ENCODE data around the gene SLC35F1. TPM values are rescaled to one million over a fixed set of nuclear protein-coding genes. Genes with fewer than 3 reads are reported as not detected.

Gene SLC35F1
- total and polyA plus RNA-seq, 4 donors: 0.01 to 0.09 (median 0.08) TPM; not detected in 1

DNA sequence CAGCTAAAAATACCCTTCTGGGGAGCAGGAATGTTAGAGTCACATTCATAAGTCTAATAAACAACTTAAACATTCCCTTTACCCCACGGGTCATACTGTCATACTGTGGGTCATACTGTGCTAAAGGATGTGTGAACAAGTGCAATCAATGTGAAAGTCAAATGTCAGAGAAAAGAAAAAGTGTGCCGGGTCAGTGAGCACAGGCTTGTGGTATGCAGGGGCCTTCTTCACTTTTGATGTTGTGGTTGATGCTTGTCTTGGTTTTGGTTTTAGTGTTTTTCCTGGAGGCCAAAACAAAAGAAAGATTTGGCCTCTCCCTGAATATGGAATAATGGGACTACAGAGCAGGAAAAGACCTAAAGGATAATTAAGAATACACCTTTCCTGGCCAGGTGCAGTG, 373.1 kb downstream of the SLC35F1 start (continued):
- TF ChIP-seq, protein P1, sequence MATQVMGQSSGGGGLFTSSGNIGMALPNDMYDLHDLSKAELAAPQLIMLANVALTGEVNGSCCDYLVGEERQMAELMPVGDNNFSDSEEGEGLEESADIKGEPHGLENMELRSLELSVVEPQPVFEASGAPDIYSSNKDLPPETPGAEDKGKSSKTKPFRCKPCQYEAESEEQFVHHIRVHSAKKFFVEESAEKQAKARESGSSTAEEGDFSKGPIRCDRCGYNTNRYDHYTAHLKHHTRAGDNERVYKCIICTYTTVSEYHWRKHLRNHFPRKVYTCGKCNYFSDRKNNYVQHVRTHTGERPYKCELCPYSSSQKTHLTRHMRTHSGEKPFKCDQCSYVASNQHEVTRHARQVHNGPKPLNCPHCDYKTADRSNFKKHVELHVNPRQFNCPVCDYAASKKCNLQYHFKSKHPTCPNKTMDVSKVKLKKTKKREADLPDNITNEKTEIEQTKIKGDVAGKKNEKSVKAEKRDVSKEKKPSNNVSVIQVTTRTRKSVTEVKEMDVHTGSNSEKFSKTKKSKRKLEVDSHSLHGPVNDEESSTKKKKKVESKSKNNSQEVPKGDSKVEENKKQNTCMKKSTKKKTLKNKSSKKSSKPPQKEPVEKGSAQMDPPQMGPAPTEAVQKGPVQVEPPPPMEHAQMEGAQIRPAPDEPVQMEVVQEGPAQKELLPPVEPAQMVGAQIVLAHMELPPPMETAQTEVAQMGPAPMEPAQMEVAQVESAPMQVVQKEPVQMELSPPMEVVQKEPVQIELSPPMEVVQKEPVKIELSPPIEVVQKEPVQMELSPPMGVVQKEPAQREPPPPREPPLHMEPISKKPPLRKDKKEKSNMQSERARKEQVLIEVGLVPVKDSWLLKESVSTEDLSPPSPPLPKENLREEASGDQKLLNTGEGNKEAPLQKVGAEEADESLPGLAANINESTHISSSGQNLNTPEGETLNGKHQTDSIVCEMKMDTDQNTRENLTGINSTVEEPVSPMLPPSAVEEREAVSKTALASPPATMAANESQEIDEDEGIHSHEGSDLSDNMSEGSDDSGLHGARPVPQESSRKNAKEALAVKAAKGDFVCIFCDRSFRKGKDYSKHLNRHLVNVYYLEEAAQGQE (IDR thresholded peaks at IDR 0.05): no peak
- no peak for TF ChIP-seq JUND (IDR thresholded peaks at IDR 0.05)
- TF ChIP-seq SP1 (IDR thresholded peaks at IDR 0.05): no peak
- TF ChIP-seq FOXA1 (IDR thresholded peaks at IDR 0.05): no peak

DNA sequence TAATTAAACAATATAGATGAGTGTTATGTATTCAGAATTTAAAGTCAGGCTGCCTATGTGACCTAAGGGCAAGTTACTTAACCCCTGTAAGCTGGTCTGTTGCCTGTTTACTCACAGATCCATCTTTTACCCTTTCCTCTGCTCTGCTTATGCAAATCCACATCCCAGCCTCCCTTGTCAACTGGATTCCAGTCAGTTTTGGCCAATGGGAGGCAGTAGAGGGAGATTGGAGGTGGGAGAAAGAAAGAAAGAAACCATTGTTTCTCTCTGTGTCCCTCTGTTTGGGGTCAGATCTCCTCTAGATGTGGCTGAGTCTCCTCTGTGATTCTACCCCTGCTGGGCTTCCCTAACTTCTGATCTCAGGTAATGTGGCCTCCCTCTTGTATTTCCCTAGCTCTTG, 374.2 kb downstream of the SLC35F1 start:
- no peak for DNase-seq (ENCODE audit: low spot score)
- Histone ChIP-seq H3K36me3 (ENCODE audit: control insufficient read depth in 4 of 4, insufficient read depth in 3 of 4, low read depth in 1 of 4, low read length in 3 of 4) (no peaks in the 10 kb centered on the region), H3K4me1 (ENCODE audit: control insufficient read depth in 4 of 4, insufficient read depth in 4 of 4, low read length in 3 of 4) (no peaks in the 10 kb centered on the region), H3K27me3 (ENCODE audit: control insufficient read depth in 4 of 4, insufficient read depth in 4 of 4, low read length in 3 of 4) (no peaks in the 10 kb centered on the region), H3K4me3 (ENCODE audit: low read depth in 1 of 3, low read length in 3 of 3) (no peak overlapping the region), H3K9me3 (ENCODE audit: control insufficient read depth in 4 of 4, low read length in 3 of 4) (no peaks in the 10 kb centered on the region), H3K9ac (ENCODE audit: low read depth in 1 of 2, low read length in 2 of 2) (no peak overlapping the region), H3K27ac (ENCODE audit: low read depth in 1 of 2, low read length in 2 of 2) (no peak overlapping the region)
- TF ChIP-seq FOXA1 (IDR thresholded peaks at IDR 0.05) (no peak), NR2F2 (IDR thresholded peaks at IDR 0.05) (no peak), GABPA (IDR thresholded peaks at IDR 0.05 in 1 of 2, conservative IDR thresholded peaks at IDR 0.05 in 1 of 2) (no peak), HNF4G (IDR thresholded peaks at IDR 0.05) (no peak), JUND (IDR thresholded peaks at IDR 0.05) (no peak), SP1 (IDR thresholded peaks at IDR 0.05) (no peak), HNF4A (conservative IDR thresholded peaks at IDR 0.05) (no peak), TAF1 (conservative IDR thresholded peaks at IDR 0.05) (no peak), RAD21 (IDR thresholded peaks at IDR 0.05) (no peak)
- TF ChIP-seq, protein P2, sequence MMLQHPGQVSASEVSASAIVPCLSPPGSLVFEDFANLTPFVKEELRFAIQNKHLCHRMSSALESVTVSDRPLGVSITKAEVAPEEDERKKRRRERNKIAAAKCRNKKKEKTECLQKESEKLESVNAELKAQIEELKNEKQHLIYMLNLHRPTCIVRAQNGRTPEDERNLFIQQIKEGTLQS (IDR thresholded peaks at IDR 0.05): no peak
- TF ChIP-seq, protein P1 (IDR thresholded peaks at IDR 0.05): no peak

DNA sequence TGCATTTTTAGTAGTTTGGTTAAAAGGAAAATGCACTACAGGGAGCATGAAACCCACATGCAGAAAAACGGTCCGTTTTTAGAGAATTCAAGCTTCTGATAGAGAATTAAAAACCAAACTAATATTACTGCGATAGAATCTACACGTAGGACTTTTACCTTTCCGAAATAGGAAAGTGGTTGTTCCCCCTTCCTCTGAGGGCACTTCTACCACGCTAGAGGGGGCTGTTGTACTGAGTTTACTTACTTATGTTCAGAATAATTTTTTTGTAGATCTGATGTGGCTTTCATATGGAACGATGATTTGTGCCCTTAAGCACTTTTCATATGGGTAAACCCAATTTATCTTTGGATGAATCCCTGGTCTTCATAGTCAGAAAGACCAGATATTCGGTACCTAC, 376.7 kb downstream of the SLC35F1 start:
- no peak overlapping the region for H3K9ac ChIP-seq (ENCODE audit: low read depth in 1 of 2, low read length in 2 of 2)
- no peaks in the 10 kb centered on the region for H3K9me3 ChIP-seq (ENCODE audit: control insufficient read depth in 4 of 4, low read length in 3 of 4)
- no peak overlapping the region for H3K27ac ChIP-seq (ENCODE audit: low read depth in 1 of 2, low read length in 2 of 2)
- DNase-seq (ENCODE audit: low spot score): no peak
- H3K27me3 ChIP-seq (ENCODE audit: control insufficient read depth in 4 of 4, insufficient read depth in 4 of 4, low read length in 3 of 4): no peaks in the 10 kb centered on the region
- no peaks in the 10 kb centered on the region for H3K36me3 ChIP-seq (ENCODE audit: control insufficient read depth in 4 of 4, insufficient read depth in 3 of 4, low read depth in 1 of 4, low read length in 3 of 4)
- TF ChIP-seq, protein P3, sequence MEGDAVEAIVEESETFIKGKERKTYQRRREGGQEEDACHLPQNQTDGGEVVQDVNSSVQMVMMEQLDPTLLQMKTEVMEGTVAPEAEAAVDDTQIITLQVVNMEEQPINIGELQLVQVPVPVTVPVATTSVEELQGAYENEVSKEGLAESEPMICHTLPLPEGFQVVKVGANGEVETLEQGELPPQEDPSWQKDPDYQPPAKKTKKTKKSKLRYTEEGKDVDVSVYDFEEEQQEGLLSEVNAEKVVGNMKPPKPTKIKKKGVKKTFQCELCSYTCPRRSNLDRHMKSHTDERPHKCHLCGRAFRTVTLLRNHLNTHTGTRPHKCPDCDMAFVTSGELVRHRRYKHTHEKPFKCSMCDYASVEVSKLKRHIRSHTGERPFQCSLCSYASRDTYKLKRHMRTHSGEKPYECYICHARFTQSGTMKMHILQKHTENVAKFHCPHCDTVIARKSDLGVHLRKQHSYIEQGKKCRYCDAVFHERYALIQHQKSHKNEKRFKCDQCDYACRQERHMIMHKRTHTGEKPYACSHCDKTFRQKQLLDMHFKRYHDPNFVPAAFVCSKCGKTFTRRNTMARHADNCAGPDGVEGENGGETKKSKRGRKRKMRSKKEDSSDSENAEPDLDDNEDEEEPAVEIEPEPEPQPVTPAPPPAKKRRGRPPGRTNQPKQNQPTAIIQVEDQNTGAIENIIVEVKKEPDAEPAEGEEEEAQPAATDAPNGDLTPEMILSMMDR (IDR thresholded peaks at IDR 0.05; ENCODE audit: low read depth, low read length, missing input control): peak; percentile 67
- TF ChIP-seq SP1 (IDR thresholded peaks at IDR 0.05) (no peak), RAD21 (IDR thresholded peaks at IDR 0.05) (peak; percentile 80 to 87), HNF4A (conservative IDR thresholded peaks at IDR 0.05) (no peak)
- H3K4me1 ChIP-seq (ENCODE audit: control insufficient read depth in 4 of 4, insufficient read depth in 4 of 4, low read length in 3 of 4): no peaks in the 10 kb centered on the region
- no peak overlapping the region for H3K4me3 ChIP-seq (ENCODE audit: low read depth in 1 of 3, low read length in 3 of 3)
- 23% methylated on average over 8 of the region's 8 CpGs for WGBS

Data from liver (tissue), 9 donors.